ENCODE measurements around the gene DNAAF8.

DNA sequence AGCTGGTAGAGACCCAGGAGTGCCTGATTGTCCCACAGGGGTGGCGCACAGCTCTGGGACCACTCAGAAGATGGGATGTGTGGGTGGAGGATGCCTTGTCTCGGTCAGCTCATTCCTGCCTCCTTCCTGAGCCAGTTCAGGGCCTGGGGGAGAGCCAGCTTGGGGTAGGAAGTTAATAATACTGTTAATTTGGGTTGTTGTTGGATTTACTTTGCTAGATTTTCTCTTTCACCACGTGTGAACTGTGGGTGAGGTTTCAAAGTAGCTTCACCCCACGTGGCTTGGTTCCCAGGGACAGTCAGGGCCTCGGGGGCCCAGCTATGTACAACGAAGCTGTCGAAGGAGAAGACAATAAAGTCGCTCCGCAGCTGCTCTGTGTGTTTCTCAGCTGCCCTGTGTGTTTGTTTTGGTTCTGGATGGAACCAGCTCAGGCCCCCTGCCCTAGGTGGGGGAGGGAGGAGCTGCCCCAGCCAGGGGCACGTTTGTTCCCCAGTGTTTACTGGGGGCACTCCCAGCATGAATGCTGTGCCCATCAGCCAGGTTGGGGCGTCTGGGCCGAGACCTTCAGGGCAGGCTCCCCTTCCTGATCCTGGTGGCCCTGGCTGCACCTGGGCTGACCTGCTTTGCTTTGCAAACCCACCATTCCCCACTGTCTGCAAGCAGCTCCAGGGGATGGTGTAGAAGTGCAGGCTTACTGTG lies 38.7 kb upstream of the DNAAF8 start:
- TF ChIP-seq, protein P1, sequence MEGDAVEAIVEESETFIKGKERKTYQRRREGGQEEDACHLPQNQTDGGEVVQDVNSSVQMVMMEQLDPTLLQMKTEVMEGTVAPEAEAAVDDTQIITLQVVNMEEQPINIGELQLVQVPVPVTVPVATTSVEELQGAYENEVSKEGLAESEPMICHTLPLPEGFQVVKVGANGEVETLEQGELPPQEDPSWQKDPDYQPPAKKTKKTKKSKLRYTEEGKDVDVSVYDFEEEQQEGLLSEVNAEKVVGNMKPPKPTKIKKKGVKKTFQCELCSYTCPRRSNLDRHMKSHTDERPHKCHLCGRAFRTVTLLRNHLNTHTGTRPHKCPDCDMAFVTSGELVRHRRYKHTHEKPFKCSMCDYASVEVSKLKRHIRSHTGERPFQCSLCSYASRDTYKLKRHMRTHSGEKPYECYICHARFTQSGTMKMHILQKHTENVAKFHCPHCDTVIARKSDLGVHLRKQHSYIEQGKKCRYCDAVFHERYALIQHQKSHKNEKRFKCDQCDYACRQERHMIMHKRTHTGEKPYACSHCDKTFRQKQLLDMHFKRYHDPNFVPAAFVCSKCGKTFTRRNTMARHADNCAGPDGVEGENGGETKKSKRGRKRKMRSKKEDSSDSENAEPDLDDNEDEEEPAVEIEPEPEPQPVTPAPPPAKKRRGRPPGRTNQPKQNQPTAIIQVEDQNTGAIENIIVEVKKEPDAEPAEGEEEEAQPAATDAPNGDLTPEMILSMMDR (IDR thresholded peaks at IDR 0.05 in 8 of 11, conservative IDR thresholded peaks at IDR 0.05 in 3 of 11) = no peak
- no peak for TF ChIP-seq POLR2A (IDR thresholded peaks at IDR 0.05)
- no peak for TF ChIP-seq POLR2AphosphoS5 (IDR thresholded peaks at IDR 0.05)

Data from spleen (tissue), 7 donors.